ENCODE measurements around the gene SMOC1. TPM values are rescaled to one million over a fixed set of nuclear protein-coding genes. Genes with fewer than 3 reads are reported as not detected.

The SMOC1 gene
- total and polyA plus RNA-seq, 2 of the 8 experiments (the other 6 are each of a cell fraction or from before 2014, with no cell fraction given), result 1.6 to 2.4 TPM

GRCh38 chr14:69895109-69895508 is 15.9 kb downstream of the SMOC1 start:
- Histone ChIP-seq H3K18ac (ENCODE audit: extremely low read depth, low read length) (no peak overlapping the region), H3K4me3 (ENCODE audit: extremely low read depth in 1 of 4, insufficient read depth in 2 of 4, low read depth in 3 of 4, low read length in 4 of 4) (no peak overlapping the region), H2AK5ac (ENCODE audit: low read depth, low read length) (no peak overlapping the region), H3K56ac (replicated peaks; ENCODE audit: insufficient read length, low read depth, low read length) (no peak overlapping the region), H3K9ac (replicated peaks in 1 of 4; ENCODE audit: extremely low read depth in 1 of 4, low read depth in 3 of 4, low read length in 3 of 4) (no peak overlapping the region), H2BK120ac (replicated peaks; ENCODE audit: low read depth, low read length) (no peak overlapping the region), H2BK20ac (ENCODE audit: low read length) (no peak overlapping the region), H3K27ac (ENCODE audit: low read depth, low read length) (no peak overlapping the region), H4K91ac (replicated peaks; ENCODE audit: insufficient read length, low read length) (no peak overlapping the region), H3K4me1 (replicated peaks in 1 of 4; ENCODE audit: control insufficient read depth in 3 of 4, insufficient read depth in 4 of 4, low read length in 3 of 4) (no peaks in the 10 kb centered on the region), H3K4ac (replicated peaks; ENCODE audit: insufficient read length, low read depth, low read length) (no peak overlapping the region), H3K36me3 (ENCODE audit: control insufficient read depth in 2 of 4, insufficient read depth in 4 of 4, low read length in 3 of 4) (no peaks in the 10 kb centered on the region), H2BK15ac (ENCODE audit: low read length) (no peak overlapping the region), H2AFZ (ENCODE audit: low read length) (no peak overlapping the region), H4K20me1 (replicated peaks in 1 of 2; ENCODE audit: control insufficient read depth in 1 of 2, insufficient read depth in 2 of 2, low read length in 2 of 2) (no peaks in the 10 kb centered on the region), H4K8ac (ENCODE audit: extremely low read depth, insufficient read depth, low read length) (no peak overlapping the region), H2BK5ac (ENCODE audit: low read depth, low read length) (no peak overlapping the region), H4K5ac (ENCODE audit: insufficient read length, low read depth, low read length) (no peak overlapping the region), H3K79me2 (ENCODE audit: control insufficient read depth in 1 of 2, insufficient read depth in 2 of 2, low read length in 2 of 2) (no peaks in the 10 kb centered on the region), H3K27me3 (replicated peaks in 1 of 4; ENCODE audit: control insufficient read depth in 3 of 4, extremely low read depth in 1 of 4, insufficient read depth in 3 of 4, low read length in 3 of 4) (no peaks in the 10 kb centered on the region), H3K9me3 (ENCODE audit: insufficient read depth in 2 of 2, low read depth in 1 of 2, low read length in 1 of 2) (peaks cover 7% of the 10 kb centered on the region in 2 experiments; a peak in 3 of 4 replicates), H3K4me2 (ENCODE audit: insufficient read depth in 1 of 2, low read depth in 2 of 2, low read length in 2 of 2) (no peak overlapping the region), H3K23ac (ENCODE audit: insufficient read length) (no peak overlapping the region), H3K23me2 (ENCODE audit: low read depth, low read length) (no peaks in the 10 kb centered on the region), H2BK12ac (ENCODE audit: low read depth, low read length) (no peak overlapping the region), H3K14ac (ENCODE audit: insufficient read length) (no peak overlapping the region), H3K79me1 (ENCODE audit: low read depth, low read length) (no peaks in the 10 kb centered on the region)
- DNase-seq (ENCODE audit: low read depth in 1 of 2, low spot score in 2 of 2) (no peak), FAIRE-seq (no peak)
- TF ChIP-seq JUN (IDR thresholded peaks at IDR 0.05; ENCODE audit: low read depth, low read length), result no peak
- TF ChIP-seq TEAD4 (IDR thresholded peaks at IDR 0.05; ENCODE audit: low read depth, low read length), result no peak
- no peak for TF ChIP-seq CBX5 (IDR thresholded peaks at IDR 0.05; ENCODE audit: low read depth, low read length)
- no peak for TF ChIP-seq POU5F1 (IDR thresholded peaks at IDR 0.05; ENCODE audit: low read depth, low read length)
- CTCF ChIA-PET (ENCODE audit: partially characterized antibody), result interaction anchor here (0.9 to 4.3 kb wide), 5 partner anchors 14 to 133 kb away, joined by 3 to 14 read pairs (median 5); partner anchors contain the start of gene SMOC1
- WGBS, 2 experiments (ENCODE audit: extremely low coverage in 1 of 2, insufficient coverage in 1 of 2, insufficient read length in 1 of 2, insufficient replicate concordance in 2 of 2, low coverage in 1 of 2, low lambda C conversion rate in 2 of 2, missing lambda C conversion rate in 1 of 2), result 96% methylated on average over 5 of the region's 5 CpGs; no CpG with 5 or more reads in 1 of the 2 experiments
- POLR2A ChIA-PET (ENCODE audit: partially characterized antibody), result no interaction called here

All from H1 (cell line).